ENCODE data around the gene NKAPD1. TPM values are rescaled to one million over a fixed set of nuclear protein-coding genes. Genes with fewer than 3 reads are reported as not detected.
A peak's percentile ranks its signal among the peaks of the same experiment; 100 is the strongest.

Gene NKAPD1
- total RNA-seq, 1 experiment from 2014 or later: 19.4 TPM

- H3K27ac ChIP-seq (ENCODE audit: low read depth, low read length): peak overlapping the region; percentile 88; the same call in 1 of the 2 replicates
- peak overlapping the region in 1 of 2 experiments; percentile 14; a peak in 1 of 4 replicates for H3K4me3 ChIP-seq (replicated peaks in 1 of 2; ENCODE audit: low read depth in 1 of 2, low read length in 2 of 2)
- no peaks in the 10 kb centered on the region for H3K27me3 ChIP-seq (ENCODE audit: insufficient read depth, low read length)
- no peak for DNase-seq (ENCODE audit: low read depth, low spot score)
- BruUV-seq (replicated peaks): no TSS peak
- no peaks in the 10 kb centered on the region; the same call in 1 of the 2 replicates for H4K20me1 ChIP-seq (ENCODE audit: insufficient read depth)
- H3K4me2 ChIP-seq (ENCODE audit: low read length): peak overlapping the region; percentile 57
- no peaks in the 10 kb centered on the region for H3K9me3 ChIP-seq (ENCODE audit: control insufficient read depth in 1 of 2, insufficient read depth in 1 of 2, low read depth in 1 of 2, low read length in 2 of 2)
- ChIA-PET RAD21 (ENCODE audit: low non-redundant PET in 1 of 2, low total read pairs in 2 of 2, uncharacterized antibody in 2 of 2, unreplicated experiment in 2 of 2) (interaction anchor here in 1 of 2 experiments (0.7 kb wide), 1 partner anchor 570 kb away, joined by 4 read pairs; no protein-coding TSS in a partner anchor), CTCF (interaction anchor here (0.7 kb wide), 1 partner anchor 10 kb away, joined by 3 read pairs; no protein-coding TSS in a partner anchor), POLR2A (no interaction called here)
- peaks cover 24 to 30% of the 10 kb centered on the region in 2 experiments; a peak in 3 of 4 replicates for H3K36me3 ChIP-seq (ENCODE audit: control insufficient read depth in 1 of 2, insufficient read depth in 2 of 2, low read length in 2 of 2)
- H3K4me1 ChIP-seq (ENCODE audit: control insufficient read depth in 1 of 2, insufficient read depth in 2 of 2, low read length in 2 of 2): peaks cover 18 to 36% of the 10 kb centered on the region in 2 experiments
- ATAC-seq: peak; percentile 51
- H2AFZ ChIP-seq (ENCODE audit: low read depth, low read length, poor library complexity, severe bottlenecking): no peak overlapping the region
- no peaks in the 10 kb centered on the region for H3K9me2 ChIP-seq (ENCODE audit: insufficient read depth)
- intact Hi-C loops (cut with micrococcal nuclease): no loop called here
- H3K79me2 ChIP-seq (ENCODE audit: insufficient read depth, low read length): peaks cover 22% of the 10 kb centered on the region
- TF ChIP-seq CBX3 (IDR thresholded peaks at IDR 0.05; ENCODE audit: low read depth): 0 out of 2 replicates have a peak, but pooled peaks have one; percentile 0
- TF ChIP-seq FOSL1 (IDR thresholded peaks at IDR 0.05; ENCODE audit: low read depth): no peak
- H3K9ac ChIP-seq (ENCODE audit: low read length): peak overlapping the region; percentile 36; the same call in 1 of the 2 replicates
These were observed 31.2 kb upstream of the NKAPD1 start for GRCh38 chr11:112042961-112043304.

DNA sequence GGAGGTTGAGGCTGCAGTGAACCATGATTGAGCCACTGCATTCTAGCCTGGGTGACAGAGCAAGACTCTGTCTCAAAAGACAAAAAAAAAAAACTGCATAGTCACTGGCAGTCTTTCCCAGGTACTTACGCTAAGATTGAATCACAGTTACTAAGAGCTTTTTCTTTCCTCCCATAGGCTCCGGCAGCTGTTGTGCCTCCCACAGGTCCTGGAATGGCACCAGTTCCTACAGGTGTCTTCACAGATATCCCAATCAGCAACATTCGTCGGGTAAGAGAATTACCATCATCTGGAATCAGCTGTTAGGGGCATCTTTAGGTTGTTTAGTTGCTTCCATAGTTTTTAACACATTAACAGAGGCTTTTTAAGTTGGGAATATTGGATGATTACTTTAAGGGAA, 29.1 kb upstream of the NKAPD1 start:
- DNase-seq (ENCODE audit: low read depth, low spot score) (no peak), ATAC-seq (no peak)
- intact Hi-C loops (cut with micrococcal nuclease): no loop called here
- Histone ChIP-seq H3K27me3 (ENCODE audit: insufficient read depth, low read length) (no peaks in the 10 kb centered on the region), H3K36me3 (ENCODE audit: control insufficient read depth in 1 of 2, insufficient read depth in 2 of 2, low read length in 2 of 2) (peaks cover 13 to 24% of the 10 kb centered on the region in 2 experiments; a peak in 3 of 4 replicates), H3K4me2 (ENCODE audit: low read length) (no peak overlapping the region), H3K9me3 (ENCODE audit: control insufficient read depth in 1 of 2, insufficient read depth in 1 of 2, low read depth in 1 of 2, low read length in 2 of 2) (no peaks in the 10 kb centered on the region), H3K9ac (ENCODE audit: low read length) (no peak overlapping the region), H3K4me1 (ENCODE audit: control insufficient read depth in 1 of 2, insufficient read depth in 2 of 2, low read length in 2 of 2) (peaks cover 24 to 52% of the 10 kb centered on the region in 2 experiments), H3K27ac (ENCODE audit: low read depth, low read length) (no peak overlapping the region), H3K9me2 (ENCODE audit: insufficient read depth) (no peaks in the 10 kb centered on the region), H4K20me1 (ENCODE audit: insufficient read depth) (no peaks in the 10 kb centered on the region; the same call in 1 of the 2 replicates), H2AFZ (ENCODE audit: low read depth, low read length, poor library complexity, severe bottlenecking) (no peak overlapping the region), H3K79me2 (ENCODE audit: insufficient read depth, low read length) (peaks cover 33% of the 10 kb centered on the region), H3K4me3 (replicated peaks in 1 of 2; ENCODE audit: low read depth in 1 of 2, low read length in 2 of 2) (no peak overlapping the region)
- CTCF ChIA-PET: no interaction called here
- POLR2A ChIA-PET: no interaction called here
- RAD21 ChIA-PET (ENCODE audit: low non-redundant PET in 1 of 2, low total read pairs in 2 of 2, uncharacterized antibody in 2 of 2, unreplicated experiment in 2 of 2): no interaction called here
- BruUV-seq (replicated peaks): no TSS peak
- TF ChIP-seq ELF1 (IDR thresholded peaks at IDR 0.05; ENCODE audit: borderline replicate concordance, low read depth) (no peak), SP1 (IDR thresholded peaks at IDR 0.05; ENCODE audit: low read depth) (no peak), SIN3A (IDR thresholded peaks at IDR 0.05; ENCODE audit: low read depth) (no peak), EZH2 (IDR thresholded peaks at IDR 0.05) (no peak), EZH2phosphoT487 (IDR thresholded peaks at IDR 0.05; ENCODE audit: borderline replicate concordance) (no peak), CEBPB (IDR thresholded peaks at IDR 0.05; ENCODE audit: low read depth) (no peak), ATF3 (IDR thresholded peaks at IDR 0.05) (no peak), CTCF (IDR thresholded peaks at IDR 0.05 in 2 of 3, conservative IDR thresholded peaks at IDR 0.05 in 1 of 3; ENCODE audit: borderline replicate concordance in 1 of 3, insufficient read depth in 1 of 3, low read depth in 2 of 3, low read length in 2 of 3) (no peak), EGR1 (IDR thresholded peaks at IDR 0.05; ENCODE audit: low read depth) (no peak), POLR2A (IDR thresholded peaks at IDR 0.05; ENCODE audit: borderline replicate concordance, extremely low read depth, insufficient read depth, insufficient read length) (no peak), FOSL1 (IDR thresholded peaks at IDR 0.05; ENCODE audit: low read depth) (no peak), SRF (IDR thresholded peaks at IDR 0.05; ENCODE audit: low read depth) (no peak), TCF7L2 (IDR thresholded peaks at IDR 0.05; ENCODE audit: borderline replicate concordance, extremely low read depth, insufficient read depth, insufficient read length) (no peak), ZNF274 (IDR thresholded peaks at IDR 0.05; ENCODE audit: low read depth, low read length) (no peak), ZFX (IDR thresholded peaks at IDR 0.05) (no peak), JUND (IDR thresholded peaks at IDR 0.05) (no peak)
- TF ChIP-seq, protein P1, sequence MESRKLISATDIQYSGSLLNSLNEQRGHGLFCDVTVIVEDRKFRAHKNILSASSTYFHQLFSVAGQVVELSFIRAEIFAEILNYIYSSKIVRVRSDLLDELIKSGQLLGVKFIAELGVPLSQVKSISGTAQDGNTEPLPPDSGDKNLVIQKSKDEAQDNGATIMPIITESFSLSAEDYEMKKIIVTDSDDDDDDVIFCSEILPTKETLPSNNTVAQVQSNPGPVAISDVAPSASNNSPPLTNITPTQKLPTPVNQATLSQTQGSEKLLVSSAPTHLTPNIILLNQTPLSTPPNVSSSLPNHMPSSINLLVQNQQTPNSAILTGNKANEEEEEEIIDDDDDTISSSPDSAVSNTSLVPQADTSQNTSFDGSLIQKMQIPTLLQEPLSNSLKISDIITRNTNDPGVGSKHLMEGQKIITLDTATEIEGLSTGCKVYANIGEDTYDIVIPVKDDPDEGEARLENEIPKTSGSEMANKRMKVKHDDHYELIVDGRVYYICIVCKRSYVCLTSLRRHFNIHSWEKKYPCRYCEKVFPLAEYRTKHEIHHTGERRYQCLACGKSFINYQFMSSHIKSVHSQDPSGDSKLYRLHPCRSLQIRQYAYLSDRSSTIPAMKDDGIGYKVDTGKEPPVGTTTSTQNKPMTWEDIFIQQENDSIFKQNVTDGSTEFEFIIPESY (IDR thresholded peaks at IDR 0.05; ENCODE audit: extremely low read depth, insufficient replicate concordance, low read length): no peak
- TF ChIP-seq, protein P2, sequence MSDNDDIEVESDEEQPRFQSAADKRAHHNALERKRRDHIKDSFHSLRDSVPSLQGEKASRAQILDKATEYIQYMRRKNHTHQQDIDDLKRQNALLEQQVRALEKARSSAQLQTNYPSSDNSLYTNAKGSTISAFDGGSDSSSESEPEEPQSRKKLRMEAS (IDR thresholded peaks at IDR 0.05): no peak
